Heart right ventricle (tissue), 16 donors: Measurements from ENCODE around the gene ARL6IP5. TPM values are rescaled to one million over a fixed set of nuclear protein-coding genes. Genes with fewer than 3 reads are reported as not detected.

Source experiments
- ATAC-seq, 8 donors: fragments of 200-7000 bp; cut with Tn5 transposase; one replicate each; pipeline ENCODE4 v1.9.1; 2020; ENCODE audit warnings: mild to moderate bottlenecking in 8 of 8, moderate library complexity in 8 of 8, moderate number of reproducible peaks in 1 of 8
- DNase-seq, 2 donors: peaks; one replicate each; pipeline ENCODE4 v3.0.0-alpha.2; 2020
- H3K27ac ChIP-seq, 10 donors: fragments of 200-600 bp; sonication (generic) in 2 of 10; one replicate each; pipeline versions ENCODE4 v1.5.0 to v1.8.0; 2020 to 2022; ENCODE audit warnings: mild to moderate bottlenecking in 3 of 10
- H3K27me3 ChIP-seq, 7 donors: fragments of 200-600 bp; one replicate each; pipeline ENCODE4 v1.8.0; 2021 to 2022; ENCODE audit warnings: mild to moderate bottlenecking in 2 of 7
- H3K36me3 ChIP-seq, 9 donors: fragments of 200-600 bp; sonication (generic) in 1 of 9; one replicate each; pipeline versions ENCODE4 v1.5.0 to v1.8.0; 2020 to 2022; ENCODE audit warnings: mild to moderate bottlenecking in 2 of 9
- H3K4me1 ChIP-seq, 9 donors: fragments of 200-600 bp; sonication (generic) in 1 of 9; one replicate each; pipeline versions ENCODE4 v1.5.0 to v1.8.0; 2020 to 2022; ENCODE audit warnings: mild to moderate bottlenecking in 4 of 9
- H3K4me3 ChIP-seq, 10 donors: fragments of 200-600 bp; sonication (generic) in 2 of 10; one replicate each; pipeline versions ENCODE4 v1.5.0 to v1.8.0; 2020 to 2022; ENCODE audit warnings: mild to moderate bottlenecking in 7 of 10, moderate library complexity in 2 of 10
- H3K9me3 ChIP-seq, 11 donors: fragments of 200-600 bp in 10 of 11; sonication (generic) in 2 of 11; one replicate each; pipeline versions ENCODE4 v1.5.0 to v1.8.0; 2013 to 2022; ENCODE audit warnings: mild to moderate bottlenecking in 2 of 11, control low read depth in 1 of 11, moderate library complexity in 1 of 11
- CTCF ChIP-seq, 9 donors: fragments of 200-600 bp; sonication (generic) in 2 of 9; IDR thresholded peaks; one replicate each; pipeline versions ENCODE4 v1.5.0 to v1.8.0; 2021 to 2022; ENCODE audit warnings: antibody characterized with exemption in 9 of 9, mild to moderate bottlenecking in 5 of 9, moderate library complexity in 1 of 9
- WGBS, 2 donors: extraction: QIAGEN DNeasy Blood & Tissue Kit; methylation state at CpG; one replicate each; pipeline ENCODE4 v1.1.7; 2013; ENCODE audit warnings: inconsistent platforms in 1 of 2; 5-methylcytosine and 5-hydroxymethylcytosine counted together
- intact Hi-C, 10 donors: fragments of 100-400 bp; cut with DNase I; formaldehyde crosslinking; loops; one replicate each; pipeline versions ENCODE4 v1.11.1 to v1.14.2; 2022
- long read RNA-seq, 3 donors: library from polyadenylated mRNA; unstranded; transcript quantifications; one replicate each; pipeline ENCODE4 v2.0.0, GENCODE V29; 2020 to 2021
- polyA plus RNA-seq, 2 donors: library from polyadenylated mRNA; stranded (reverse); fragments of 200-250 nt; gene quantifications; one replicate each; pipeline ENCODE4 v1.2.3, GENCODE V29; 2013
- total RNA-seq, 10 donors: library from RNA; stranded (reverse); fragmentation: NEBNext Ultra II Directional in 3 of 10; extraction: Animal tissue kit (Norgen Biotek cat#: 25700) in 3 of 10; gene quantifications; one replicate each; pipeline versions ENCODE4 v1.2.1 to v1.2.4, GENCODE V29; 2021 to 2023
- donor health status: Arrhythmogenic right ventricular cardiomyopathy.
- donor health status: ischemic (EF 13 %, LVEDD 7.1; RV severe dilation, severe dysfunction).
- donor health status: healthy with polysubstance abuse.
- donor health status: DM: no; HTN: yes; CAD: no.
- donor health status: DM: no; HTN: no; CAD: no.
- donor health status: ischemic (EF 25% LVEDD 6.9; RV normal size, moderate dysfunction).
- donor health status: ischemic (EF 25% LVEDD 5.7; RV mildly dilated, moderate dysfunction).
- donor health status: healthy.
- donor health status: DM: yes; HTN: yes; CAD: no.
- donor health status: Ischemic cardiomyopathy.
- donor health status: ischemic (EF 35%, LVEDD 5.7; RV mildly dilated, moderate dysfunction).
- donor health status: nonischemic (EF 11% LVEDD 7.7; RV severe dilation, severe dysfunction).
- donor health status: DM: yes; HTN: yes; CAD: no.
- donor health status: PGD.
- donor health status: ischemic (EF 29% LVEDD 5.4; RV normal size, mild dysfunction).
- donor health status: nonischemic (EF 23%, LVEDD 6.1; RV moderate dilation, normal function).

Gene ARL6IP5, protein sequence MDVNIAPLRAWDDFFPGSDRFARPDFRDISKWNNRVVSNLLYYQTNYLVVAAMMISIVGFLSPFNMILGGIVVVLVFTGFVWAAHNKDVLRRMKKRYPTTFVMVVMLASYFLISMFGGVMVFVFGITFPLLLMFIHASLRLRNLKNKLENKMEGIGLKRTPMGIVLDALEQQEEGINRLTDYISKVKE
- total RNA-seq, result 100 to 1,000 TPM; 151 to 226 (median 195) TPM
- 100 to 1,000 TPM; 156 to 224 TPM for polyA plus RNA-seq
- long read RNA-seq, donor 1, transcript ARL6IP5-201 (3 exons, 2,101 nt), result major isoform, 407 of 419 reads
- long read RNA-seq, donor 1, partial matches to known transcripts, result 3 of 419 reads
- long read RNA-seq, donor 1, other reads (novel, unspliced or antisense), result 7 of 419 reads
- long read RNA-seq, donor 2, transcript ARL6IP5-201 (3 exons, 2,101 nt), result major isoform, 521 of 536 reads
- long read RNA-seq, donor 2, partial matches to known transcripts, result 5 of 536 reads
- long read RNA-seq, donor 2, other reads (novel, unspliced or antisense), result 10 of 536 reads
- long read RNA-seq, donor 3, transcript ARL6IP5-201 (3 exons, 2,101 nt), result major isoform, 593 of 619 reads
- long read RNA-seq, donor 3, partial matches to known transcripts, result 4 of 619 reads
- long read RNA-seq, donor 3, other reads (novel, unspliced or antisense), result 22 of 619 reads

DNA sequence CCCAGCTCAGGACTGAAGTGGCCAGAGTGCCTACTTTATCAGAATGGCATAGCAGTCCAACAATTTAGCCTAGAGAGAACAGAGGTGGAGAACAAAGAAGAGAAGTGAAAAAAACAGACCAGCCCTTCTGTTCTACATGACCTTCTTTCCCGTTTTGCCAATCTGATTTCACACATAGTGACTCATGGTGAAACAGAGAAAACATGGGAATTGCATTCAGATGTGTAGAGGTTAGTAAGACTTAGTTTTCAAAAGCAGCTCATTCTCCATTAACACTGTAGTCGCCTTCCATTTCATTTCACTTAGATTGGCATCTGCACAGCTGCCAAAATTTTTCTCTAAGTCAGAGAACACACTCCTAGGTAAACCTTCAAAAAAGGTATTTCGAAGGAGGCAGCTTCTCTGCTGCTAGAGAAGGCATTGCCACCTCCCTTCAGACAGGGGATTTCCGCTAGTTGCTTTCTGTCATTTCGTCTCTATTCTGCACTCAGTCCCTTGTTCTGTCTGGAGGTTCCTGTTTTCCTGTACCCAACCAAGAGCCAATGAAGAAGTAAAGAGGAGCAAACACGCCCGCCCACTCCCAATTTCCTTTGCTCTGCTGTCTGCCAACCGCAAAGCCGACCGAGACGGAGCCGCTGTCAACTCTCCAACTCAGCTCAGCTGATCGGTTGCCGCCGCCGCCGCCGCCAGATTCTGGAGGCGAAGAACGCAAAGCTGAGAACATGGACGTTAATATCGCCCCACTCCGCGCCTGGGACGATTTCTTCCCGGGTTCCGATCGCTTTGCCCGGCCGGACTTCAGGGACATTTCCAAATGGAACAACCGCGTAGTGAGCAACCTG lies at the start of gene ARL6IP5:
ARL6IP5 (plus strand) TSS at position 612 of the 842 bp plus-strand sequence; CDS start at position 723, 111 bp downstream.
- 2% methylated on average over 32 of the region's 32 CpGs for WGBS, 2 donors
- Histone ChIP-seq H3K27ac (peak within 1 kb of the TSS; percentile 91 to 97 (median 96)), H3K4me1 (peaks cover 11 to 85% (median 74%) of the 10 kb centered on the region in 9 donors), H3K4me3 (peak within 1 kb of the TSS; percentile 67 to 94 (median 91)), H3K36me3 (peaks cover 0 to 4% (median 0%) of the 10 kb centered on the region in 9 donors), H3K27me3 (no peaks in the 10 kb centered on the region), H3K9me3 (no peaks in the 10 kb centered on the region)
- DNase-seq (peak; percentile 93 to 95), ATAC-seq (peak; percentile 65 to 83 (median 76))
- intact Hi-C loops, result loop anchor here in 3 of 10 donors (5.0 kb wide), 2 partner anchors 33 to 38 kb away; partner anchors contain the start of gene LMOD3 (in 2 of the 3)
- no peak for TF ChIP-seq CTCF (IDR thresholded peaks at IDR 0.05)

GRCh38 chr3:69044608-69045007 lies 40.1 kb upstream of the ARL6IP5 start:
- H3K27ac ChIP-seq, result no peak overlapping the region
- TF ChIP-seq CTCF (IDR thresholded peaks at IDR 0.05), result no peak
- intact Hi-C loops, result no loop called here
- no peaks in the 10 kb centered on the region for H3K27me3 ChIP-seq
- H3K4me1 ChIP-seq, result peaks cover 0 to 28% (median 19%) of the 10 kb centered on the region in 9 donors
- no peaks in the 10 kb centered on the region for H3K9me3 ChIP-seq
- ATAC-seq (no peak), DNase-seq (no peak)
- WGBS, 2 donors, result 94 to 95% methylated on average over 2 of the region's 2 CpGs
- H3K4me3 ChIP-seq, result no peak overlapping the region
- peaks cover 0 to 98% (median 55%) of the 10 kb centered on the region in 9 donors for H3K36me3 ChIP-seq

DNA sequence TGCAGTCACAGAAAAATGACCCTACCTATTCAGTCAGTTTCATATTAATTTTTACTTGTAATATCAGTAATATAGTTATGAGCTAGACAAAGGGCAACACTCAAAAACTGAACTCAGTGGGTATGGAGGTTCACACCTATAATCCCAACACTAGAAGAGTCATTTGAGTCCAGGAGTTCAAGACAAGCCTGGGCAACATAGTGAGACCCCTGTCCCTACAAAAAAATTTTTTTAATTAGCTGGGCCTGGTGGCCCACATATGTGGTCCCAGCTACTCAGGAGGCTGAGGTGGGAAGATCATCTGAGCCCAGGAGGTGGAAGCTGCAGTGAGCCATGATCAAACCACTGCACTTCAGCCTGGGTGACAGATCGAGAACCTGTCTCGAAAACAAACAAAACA lies 35.7 kb upstream of the ARL6IP5 start:
- H3K4me3 ChIP-seq, result no peak overlapping the region
- no peak for TF ChIP-seq CTCF (IDR thresholded peaks at IDR 0.05)
- H3K9me3 ChIP-seq, result no peaks in the 10 kb centered on the region
- WGBS, 2 donors, result 98% methylated on average over 2 of the region's 2 CpGs
- no peaks in the 10 kb centered on the region for H3K27me3 ChIP-seq
- ATAC-seq (no peak), DNase-seq (no peak)
- peaks cover 3 to 51% (median 43%) of the 10 kb centered on the region in 9 donors for H3K4me1 ChIP-seq
- no peak overlapping the region for H3K27ac ChIP-seq
- intact Hi-C loops, result no loop called here
- H3K36me3 ChIP-seq, result peaks cover 0 to 70% (median 23%) of the 10 kb centered on the region in 9 donors
